ENCODE data around the gene FAM234A.
"Not testable (repeated sequence)": the region's sequence is repeated elsewhere in the genome, so short reads cannot be mapped to it uniquely, and the experiment has no call there.

FAM234A gene

DNA sequence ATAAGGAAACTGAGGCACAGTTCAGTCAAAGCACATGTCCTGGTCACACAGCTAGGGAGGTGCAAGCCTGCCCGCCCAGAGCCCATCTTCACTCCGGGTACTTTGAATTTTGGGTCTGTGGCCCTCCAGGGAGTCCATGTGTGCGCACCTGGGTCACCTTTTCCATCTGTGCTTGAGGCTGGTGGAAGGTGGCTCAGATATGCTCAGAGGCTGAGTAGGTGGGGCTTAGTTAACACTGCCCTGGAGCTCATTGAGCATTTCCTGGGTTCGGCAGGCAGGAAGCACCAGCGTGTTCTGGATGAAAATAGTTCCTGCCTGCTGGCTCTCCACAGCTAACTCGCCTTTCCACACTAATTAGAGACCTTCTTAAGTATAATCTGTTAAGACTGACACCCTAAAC is 19.2 kb downstream of the FAM234A start:
- Histone ChIP-seq H3K36me3 (ENCODE audit: insufficient read depth, low read length) (peaks cover 29% of the 10 kb centered on the region), H3K27me3 (ENCODE audit: insufficient read depth, low read length) (no peaks in the 10 kb centered on the region), H4K20me1 (ENCODE audit: insufficient read depth, low read length) (no peaks in the 10 kb centered on the region), H3K4me1 (ENCODE audit: insufficient read depth, low read length, severe bottlenecking) (peaks cover 13% of the 10 kb centered on the region), H3K4me3 (ENCODE audit: low read depth, low read length, poor library complexity, severe bottlenecking) (no peak overlapping the region), H2AFZ (ENCODE audit: low read length) (no peak overlapping the region), H3K27ac (ENCODE audit: low read depth, low read length, poor library complexity, severe bottlenecking) (no peak overlapping the region), H3F3A (ENCODE audit: insufficient read depth, low read length) (no peaks in the 10 kb centered on the region; the same call in 1 of the 2 replicates), H3K9me2 (ENCODE audit: low read depth, low read length) (no peaks in the 10 kb centered on the region), H3K9ac (ENCODE audit: low read length) (no peak overlapping the region), H3K9me3 (ENCODE audit: low read length) (no peaks in the 10 kb centered on the region), H3K4me2 (ENCODE audit: low read length) (no peak overlapping the region), H3K79me2 (ENCODE audit: insufficient read depth, low read length) (no peaks in the 10 kb centered on the region)
- no peak for TF ChIP-seq EZH2 (IDR thresholded peaks at IDR 0.05; ENCODE audit: borderline replicate concordance, low read length)
- TF ChIP-seq, protein P1, sequence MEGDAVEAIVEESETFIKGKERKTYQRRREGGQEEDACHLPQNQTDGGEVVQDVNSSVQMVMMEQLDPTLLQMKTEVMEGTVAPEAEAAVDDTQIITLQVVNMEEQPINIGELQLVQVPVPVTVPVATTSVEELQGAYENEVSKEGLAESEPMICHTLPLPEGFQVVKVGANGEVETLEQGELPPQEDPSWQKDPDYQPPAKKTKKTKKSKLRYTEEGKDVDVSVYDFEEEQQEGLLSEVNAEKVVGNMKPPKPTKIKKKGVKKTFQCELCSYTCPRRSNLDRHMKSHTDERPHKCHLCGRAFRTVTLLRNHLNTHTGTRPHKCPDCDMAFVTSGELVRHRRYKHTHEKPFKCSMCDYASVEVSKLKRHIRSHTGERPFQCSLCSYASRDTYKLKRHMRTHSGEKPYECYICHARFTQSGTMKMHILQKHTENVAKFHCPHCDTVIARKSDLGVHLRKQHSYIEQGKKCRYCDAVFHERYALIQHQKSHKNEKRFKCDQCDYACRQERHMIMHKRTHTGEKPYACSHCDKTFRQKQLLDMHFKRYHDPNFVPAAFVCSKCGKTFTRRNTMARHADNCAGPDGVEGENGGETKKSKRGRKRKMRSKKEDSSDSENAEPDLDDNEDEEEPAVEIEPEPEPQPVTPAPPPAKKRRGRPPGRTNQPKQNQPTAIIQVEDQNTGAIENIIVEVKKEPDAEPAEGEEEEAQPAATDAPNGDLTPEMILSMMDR (IDR thresholded peaks at IDR 0.05; ENCODE audit: low read length) = no peak

DNA sequence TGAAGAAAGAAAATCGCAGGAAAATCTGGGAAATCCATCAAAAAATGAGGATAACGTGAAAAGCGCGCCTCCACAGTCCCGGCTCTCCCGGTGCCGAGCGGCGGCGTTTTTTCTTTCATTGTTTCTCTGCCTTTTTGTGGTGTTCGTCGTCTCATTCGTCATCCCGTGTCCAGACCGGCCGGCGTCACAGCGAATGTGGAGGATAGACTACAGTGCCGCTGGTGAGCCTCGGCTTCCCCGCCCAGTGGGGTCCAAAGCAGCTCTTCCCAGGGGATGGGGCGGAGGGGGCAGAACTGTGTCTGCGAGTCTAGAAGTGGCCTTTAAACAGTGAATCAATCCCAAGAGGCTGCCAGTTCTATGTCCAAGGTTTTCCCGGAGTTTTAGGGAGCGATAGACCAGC is 19.8 kb downstream of the FAM234A start:
- Histone ChIP-seq H4K20me1 (ENCODE audit: insufficient read depth, low read length) (no peaks in the 10 kb centered on the region), H3K9me3 (ENCODE audit: low read length) (no peaks in the 10 kb centered on the region), H3K9ac (ENCODE audit: low read length) (no peak overlapping the region), H3K4me1 (ENCODE audit: insufficient read depth, low read length, severe bottlenecking) (peaks cover 13% of the 10 kb centered on the region), H3F3A (ENCODE audit: insufficient read depth, low read length) (no peaks in the 10 kb centered on the region; the same call in 1 of the 2 replicates), H2AFZ (ENCODE audit: low read length) (no peak overlapping the region), H3K27me3 (ENCODE audit: insufficient read depth, low read length) (no peaks in the 10 kb centered on the region), H3K36me3 (ENCODE audit: insufficient read depth, low read length) (peaks cover 33% of the 10 kb centered on the region), H3K27ac (ENCODE audit: low read depth, low read length, poor library complexity, severe bottlenecking) (no peak overlapping the region), H3K79me2 (ENCODE audit: insufficient read depth, low read length) (no peaks in the 10 kb centered on the region), H3K4me3 (ENCODE audit: low read depth, low read length, poor library complexity, severe bottlenecking) (no peak overlapping the region), H3K4me2 (ENCODE audit: low read length) (no peak overlapping the region), H3K9me2 (ENCODE audit: low read depth, low read length) (no peaks in the 10 kb centered on the region)
- no peak for TF ChIP-seq EZH2 (IDR thresholded peaks at IDR 0.05; ENCODE audit: borderline replicate concordance, low read length)
- TF ChIP-seq, protein P1 (IDR thresholded peaks at IDR 0.05; ENCODE audit: low read length) = no peak

DNA sequence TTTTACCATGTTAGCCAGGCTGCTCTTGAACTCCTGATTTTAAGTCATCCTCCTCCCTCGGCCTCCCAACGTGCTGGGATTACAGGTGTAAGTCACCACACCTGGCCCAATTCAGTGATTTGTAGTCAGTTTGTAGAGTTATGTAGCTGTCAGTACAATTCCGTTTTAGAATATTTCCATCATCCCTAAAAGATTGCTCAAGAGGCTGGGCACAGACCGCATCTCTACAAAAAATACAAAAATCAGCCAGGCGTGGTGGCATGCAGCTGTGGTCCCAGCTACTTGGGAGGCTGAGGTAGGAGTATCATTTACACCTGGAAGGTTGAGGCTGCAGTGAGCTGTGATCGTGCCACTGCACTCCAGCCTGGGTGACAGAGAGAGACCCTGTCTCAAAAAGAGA is 20.6 kb downstream of the FAM234A start:
- Histone ChIP-seq H3K4me2 (ENCODE audit: low read length) (no peak overlapping the region), H3K36me3 (ENCODE audit: insufficient read depth, low read length) (peaks cover 38% of the 10 kb centered on the region), H3K4me1 (ENCODE audit: insufficient read depth, low read length, severe bottlenecking) (peaks cover 13% of the 10 kb centered on the region)

DNA sequence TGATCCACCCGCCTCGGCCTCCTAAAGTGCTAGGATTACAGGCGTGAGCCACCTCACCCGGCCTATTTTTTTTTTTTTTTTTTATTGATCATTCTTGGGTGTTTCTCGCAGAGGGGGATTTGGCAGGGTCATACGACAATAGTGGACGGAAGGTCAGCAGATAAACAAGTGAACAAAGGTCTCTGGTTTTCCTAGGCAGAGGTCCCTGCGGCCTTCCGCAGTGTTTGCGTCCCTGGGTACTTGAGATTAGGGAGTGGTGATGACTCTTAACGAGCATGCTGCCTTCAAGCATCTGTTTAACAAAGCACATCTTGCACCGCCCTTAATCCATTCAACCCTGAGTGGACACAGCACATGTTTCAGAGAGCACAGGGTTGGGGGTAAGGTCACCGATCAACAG is 23.5 kb downstream of the FAM234A start:
- not testable (repeated sequence) for H3K79me2 ChIP-seq (ENCODE audit: insufficient read depth, low read length); H3K4me1 ChIP-seq (ENCODE audit: insufficient read depth, low read length, severe bottlenecking); H3K9ac ChIP-seq (ENCODE audit: low read length); H3K9me3 ChIP-seq (ENCODE audit: low read length); H3F3A ChIP-seq (ENCODE audit: insufficient read depth, low read length); H2AFZ ChIP-seq (ENCODE audit: low read length); H3K9me2 ChIP-seq (ENCODE audit: low read depth, low read length); H3K4me3 ChIP-seq (ENCODE audit: low read depth, low read length, poor library complexity, severe bottlenecking); H3K27me3 ChIP-seq (ENCODE audit: insufficient read depth, low read length); H4K20me1 ChIP-seq (ENCODE audit: insufficient read depth, low read length); H3K4me2 ChIP-seq (ENCODE audit: low read length); H3K27ac ChIP-seq (ENCODE audit: low read depth, low read length, poor library complexity, severe bottlenecking)
- peaks cover 48% of the 10 kb centered on the region for H3K36me3 ChIP-seq (ENCODE audit: insufficient read depth, low read length)

More for the DNA sequence above, 20.6 kb downstream of the FAM234A start:
- H3K27ac ChIP-seq (ENCODE audit: low read depth, low read length, poor library complexity, severe bottlenecking) = no peak overlapping the region
- H3K9ac ChIP-seq (ENCODE audit: low read length) = no peak overlapping the region
- no peak overlapping the region for H2AFZ ChIP-seq (ENCODE audit: low read length)
- no peaks in the 10 kb centered on the region for H3K9me3 ChIP-seq (ENCODE audit: low read length)
- no peaks in the 10 kb centered on the region for H4K20me1 ChIP-seq (ENCODE audit: insufficient read depth, low read length)
- H3K4me3 ChIP-seq (ENCODE audit: low read depth, low read length, poor library complexity, severe bottlenecking) = no peak overlapping the region
- no peaks in the 10 kb centered on the region for H3K9me2 ChIP-seq (ENCODE audit: low read depth, low read length)
- no peaks in the 10 kb centered on the region; the same call in 1 of the 2 replicates for H3F3A ChIP-seq (ENCODE audit: insufficient read depth, low read length)
- no peaks in the 10 kb centered on the region for H3K27me3 ChIP-seq (ENCODE audit: insufficient read depth, low read length)
- no peaks in the 10 kb centered on the region for H3K79me2 ChIP-seq (ENCODE audit: insufficient read depth, low read length)
- TF ChIP-seq EZH2 (IDR thresholded peaks at IDR 0.05; ENCODE audit: borderline replicate concordance, low read length) = no peak
- TF ChIP-seq, protein P1 (IDR thresholded peaks at IDR 0.05; ENCODE audit: low read length) = no peak

Data from OCI-LY1 (cell line).